ENCODE data around the gene B4GALT3.

Gene B4GALT3

GRCh38 chr1:161188381-161188780 lies 11.1 kb upstream of the B4GALT3 start:
- Histone ChIP-seq H3K36me3 (ENCODE audit: control insufficient read depth, insufficient read depth, low read length) (no peaks in the 10 kb centered on the region), H3K79me2 (no peaks in the 10 kb centered on the region), H3K27me3 (ENCODE audit: control insufficient read depth, insufficient read depth, low read length) (no peaks in the 10 kb centered on the region), H3K4me1 (no peaks in the 10 kb centered on the region), H3K4me3 (ENCODE audit: low read depth, low read length) (no peak overlapping the region), H3K4me2 (ENCODE audit: low read length) (no peak overlapping the region), H3K27ac (no peak overlapping the region), H3K9ac (no peak overlapping the region), H2AFZ (no peak overlapping the region), H3K9me3 (ENCODE audit: control insufficient read depth, low read length) (no peaks in the 10 kb centered on the region)
- no peak for TF ChIP-seq CTCF (IDR thresholded peaks at IDR 0.05)

- Histone ChIP-seq H3K4me2 (ENCODE audit: low read length) (no peak overlapping the region), H3K4me1 (no peaks in the 10 kb centered on the region), H3K4me3 (ENCODE audit: low read depth, low read length) (no peak overlapping the region), H3K79me2 (no peaks in the 10 kb centered on the region), H3K9ac (no peak overlapping the region), H3K9me3 (ENCODE audit: control insufficient read depth, low read length) (no peaks in the 10 kb centered on the region), H2AFZ (no peak overlapping the region), H3K27ac (no peak overlapping the region), H3K36me3 (ENCODE audit: control insufficient read depth, insufficient read depth, low read length) (no peaks in the 10 kb centered on the region), H3K27me3 (ENCODE audit: control insufficient read depth, insufficient read depth, low read length) (no peaks in the 10 kb centered on the region)
- TF ChIP-seq CTCF (IDR thresholded peaks at IDR 0.05) = no peak
Measured at GRCh38 chr1:161187311-161187710, 10.0 kb upstream of the B4GALT3 start.

- no peak overlapping the region for H3K9ac ChIP-seq
- H3K4me3 ChIP-seq (ENCODE audit: low read depth, low read length) = no peak overlapping the region
- H3K27ac ChIP-seq = peak overlapping the region; percentile 72
- H2AFZ ChIP-seq = no peak overlapping the region
- H3K4me2 ChIP-seq (ENCODE audit: low read length) = no peak overlapping the region
- H3K9me3 ChIP-seq (ENCODE audit: control insufficient read depth, low read length) = no peaks in the 10 kb centered on the region
- no peaks in the 10 kb centered on the region for H3K4me1 ChIP-seq
- H3K27me3 ChIP-seq (ENCODE audit: control insufficient read depth, insufficient read depth, low read length) = no peaks in the 10 kb centered on the region
- H3K79me2 ChIP-seq = no peaks in the 10 kb centered on the region
- TF ChIP-seq CTCF (IDR thresholded peaks at IDR 0.05) = no peak
- no peaks in the 10 kb centered on the region for H3K36me3 ChIP-seq (ENCODE audit: control insufficient read depth, insufficient read depth, low read length)
Measured at GRCh38 chr1:161185732-161186311, 8.5 kb upstream of the B4GALT3 start.

- Histone ChIP-seq H3K4me1 (no peaks in the 10 kb centered on the region), H3K9ac (no peak overlapping the region), H2AFZ (no peak overlapping the region)
Measured at GRCh38 chr1:161185282-161185682, 8.0 kb upstream of the B4GALT3 start.

More at GRCh38 chr1:161185282-161185682, 8.0 kb upstream of the B4GALT3 start:
- Histone ChIP-seq H3K36me3 (ENCODE audit: control insufficient read depth, insufficient read depth, low read length) (no peaks in the 10 kb centered on the region), H3K9me3 (ENCODE audit: control insufficient read depth, low read length) (no peaks in the 10 kb centered on the region), H3K4me2 (ENCODE audit: low read length) (no peak overlapping the region), H3K79me2 (no peaks in the 10 kb centered on the region), H3K27me3 (ENCODE audit: control insufficient read depth, insufficient read depth, low read length) (no peaks in the 10 kb centered on the region), H3K27ac (peak overlapping the region; percentile 72), H3K4me3 (ENCODE audit: low read depth, low read length) (no peak overlapping the region)
- TF ChIP-seq CTCF (IDR thresholded peaks at IDR 0.05) = no peak

Data from parathyroid adenoma (tissue), 2 donors.